IMR-90 (cell line): ENCODE results near the gene RHO.

Source experiments
- BHLHE40 ChIP-seq: fragments of 150-350 bp; IDR thresholded peaks from 2 replicates; pipeline ENCODE4 v1.6.1; 2016; ENCODE audit warnings: mild to moderate bottlenecking, low read depth, low read length
- CEBPB ChIP-seq: IDR thresholded peaks from 2 replicates; pipeline ENCODE4 v1.6.1; 2012; ENCODE audit warnings: low read depth, low read length, improper control_type of control experiment
- CHD1 ChIP-seq: IDR thresholded peaks from 2 replicates; pipeline ENCODE4 v1.6.1; 2012; ENCODE audit warnings: low read depth, low read length, improper control_type of control experiment
- CTCF ChIP-seq: conservative IDR thresholded peaks from 2 replicates; pipeline ENCODE4 v1.5.1; 2012; ENCODE audit warnings: mild to moderate bottlenecking, low read depth, low read length, improper control_type of control experiment
- MAFK ChIP-seq: IDR thresholded peaks from 2 replicates; pipeline ENCODE4 v1.6.1; 2012; ENCODE audit warnings: low read depth, low read length, improper control_type of control experiment
- POLR2A ChIP-seq: IDR thresholded peaks from 2 replicates; pipeline ENCODE4 v1.6.1; 2012; ENCODE audit warnings: mild to moderate bottlenecking, low read depth, low read length
- RFX5 ChIP-seq: IDR thresholded peaks from 2 replicates; pipeline ENCODE4 v1.8.0; 2012; ENCODE audit warnings: low read depth, mild to moderate bottlenecking, low read length, moderate library complexity
- SMC3 ChIP-seq: fragments of 150-350 bp; IDR thresholded peaks from 2 replicates; pipeline ENCODE4 v1.6.1; 2016; ENCODE audit warnings: low read depth, mild to moderate bottlenecking, antibody characterized with exemption, low read length, moderate library complexity
- USF2 ChIP-seq: fragments of 150-350 bp; IDR thresholded peaks from 2 replicates; pipeline ENCODE4 v1.6.1; 2017; ENCODE audit warnings: mild to moderate bottlenecking, antibody characterized with exemption, low read length, low read depth

- no peak for TF ChIP-seq CTCF
- TF ChIP-seq POLR2A: no peak
- TF ChIP-seq USF2: no peak
- no peak for TF ChIP-seq MAFK
- no peak for TF ChIP-seq BHLHE40
- no peak for TF ChIP-seq SMC3
- TF ChIP-seq CHD1: no peak
- TF ChIP-seq RFX5: no peak
- TF ChIP-seq CEBPB: no peak
Observed at GRCh38 chr3:129487183-129487867, 41.1 kb upstream of the RHO start.
